Small intestine (tissue), 7 donors: ENCODE results near the gene NAP1L1. TPM values are rescaled to one million over a fixed set of nuclear protein-coding genes. Genes with fewer than 3 reads are reported as not detected.

Experiments
- DNase-seq, 2 donors: peaks; one replicate each; pipeline versions ENCODE4 v3.0.0 to v3.0.0-alpha.2; 2013
- FAIRE-seq: peaks from 2 replicates; lab custom pipeline; 2012; peaks lifted over from hg19 to GRCh38; lab: Jason Lieb, UNC
- H3K27ac ChIP-seq, 3 donors: one replicate each; pipeline ENCODE4 v1.5.1; 2013; ENCODE audit warnings: low read length in 2 of 3, mild to moderate bottlenecking in 2 of 3, control low read depth in 1 of 3, inconsistent platforms in 1 of 3, low read depth in 1 of 3, moderate library complexity in 1 of 3
- H3K27me3 ChIP-seq, 3 donors: one replicate each; pipeline ENCODE4 v1.6.1; 2013; ENCODE audit warnings: low read length in 3 of 3, inconsistent platforms in 1 of 3; ENCODE audit not compliant: control insufficient read depth in 3 of 3, insufficient read depth in 3 of 3
- H3K36me3 ChIP-seq, 3 donors: one replicate each; pipeline ENCODE4 v1.6.1; 2013; ENCODE audit warnings: low read length in 3 of 3, inconsistent platforms in 1 of 3, low read depth in 1 of 3, mild to moderate bottlenecking in 1 of 3, moderate library complexity in 1 of 3; ENCODE audit not compliant: control insufficient read depth in 3 of 3, insufficient read depth in 2 of 3
- H3K4me1 ChIP-seq, 3 donors: one replicate each; pipeline ENCODE4 v1.6.1; 2013; ENCODE audit warnings: low read length in 2 of 3, inconsistent platforms in 1 of 3, low read depth in 1 of 3, mild to moderate bottlenecking in 1 of 3, moderate library complexity in 1 of 3; ENCODE audit not compliant: control insufficient read depth in 3 of 3, insufficient read depth in 2 of 3
- H3K4me3 ChIP-seq, 3 donors: one replicate each; pipeline ENCODE4 v1.5.1; 2013; ENCODE audit warnings: low read length in 3 of 3, control low read depth in 1 of 3, inconsistent platforms in 1 of 3, low read depth in 1 of 3, mild to moderate bottlenecking in 1 of 3, moderate library complexity in 1 of 3
- H3K9me3 ChIP-seq, 2 donors: one replicate each; pipeline ENCODE4 v1.6.1; 2013; ENCODE audit warnings: low read depth in 1 of 2, low read length in 1 of 2; ENCODE audit not compliant: control insufficient read depth in 2 of 2, insufficient read depth in 1 of 2
- WGBS, 3 donors: extraction: QIAGEN DNeasy Blood & Tissue Kit; methylation state at CpG; one replicate each; pipeline ENCODE4 v1.1.7; 2013; 5-methylcytosine and 5-hydroxymethylcytosine counted together
- polyA plus RNA-seq, 4 donors: library from polyadenylated mRNA; stranded (reverse) in 3 of 4; unstranded in 1 of 4; fragments of 200-250 nt in 3 of 4; fragments of 120-200 nt in 1 of 4; gene quantifications; one replicate each; pipeline versions ENCODE4 v1.2.1 to v1.2.3, GENCODE V29; 2013
- donor health status: healthy with polysubstance abuse.
- donor health status: control.
- donor health status: control.
- donor health status: Bipolar disorder and iron deficiency.
- donor health status: healthy.

Gene NAP1L1
- polyA plus RNA-seq, 4 donors, result 13.0 to 292 (median 123) TPM

- H3K36me3 ChIP-seq, result no peaks in the 10 kb centered on the region
- no peak overlapping the region for H3K4me3 ChIP-seq
- H3K9me3 ChIP-seq, result no peaks in the 10 kb centered on the region
- FAIRE-seq (no peak), DNase-seq (no peak)
- peaks cover 0 to 5% (median 2%) of the 10 kb centered on the region in 3 donors for H3K27me3 ChIP-seq
- H3K4me1 ChIP-seq, result no peaks in the 10 kb centered on the region
- H3K27ac ChIP-seq, result no peak overlapping the region
- WGBS, 3 donors, result 29 to 67% (median 40%) methylated on average over 3 of the region's 3 CpGs
Observed at GRCh38 chr12:76117067-76117691, 32.7 kb upstream of the NAP1L1 start.

GRCh38 chr12:76113800-76114757 is 29.6 kb upstream of the NAP1L1 start:
- Histone ChIP-seq H3K4me1 (no peaks in the 10 kb centered on the region), H3K36me3 (no peaks in the 10 kb centered on the region), H3K27me3 (peaks cover 0 to 8% (median 2%) of the 10 kb centered on the region in 3 donors), H3K4me3 (no peak overlapping the region), H3K9me3 (no peaks in the 10 kb centered on the region), H3K27ac (no peak overlapping the region)
- DNase-seq (no peak), FAIRE-seq (no peak)
- WGBS, 3 donors, result 44 to 70% (median 49%) methylated on average over 7 of the region's 7 CpGs

GRCh38 chr12:76111209-76111749 is 26.8 kb upstream of the NAP1L1 start:
- peaks cover 0 to 14% (median 2%) of the 10 kb centered on the region in 3 donors for H3K27me3 ChIP-seq
- no peak overlapping the region for H3K4me3 ChIP-seq
- no peak for DNase-seq
- H3K36me3 ChIP-seq, result no peaks in the 10 kb centered on the region
- H3K27ac ChIP-seq, result no peak overlapping the region
- no peaks in the 10 kb centered on the region for H3K9me3 ChIP-seq
- no peaks in the 10 kb centered on the region for H3K4me1 ChIP-seq
- no CpG with 5 or more reads among the region's 1 CpG for WGBS, 3 donors
- no peak for FAIRE-seq

- WGBS, 3 donors, result 26 to 63% (median 39%) methylated on average over 4 of the region's 4 CpGs
- Histone ChIP-seq H3K4me3 (no peak overlapping the region), H3K27ac (no peak overlapping the region), H3K27me3 (peaks cover 0 to 9% (median 2%) of the 10 kb centered on the region in 3 donors), H3K36me3 (no peaks in the 10 kb centered on the region), H3K9me3 (no peaks in the 10 kb centered on the region), H3K4me1 (no peaks in the 10 kb centered on the region)
- FAIRE-seq (no peak), DNase-seq (no peak)
Observed at GRCh38 chr12:76109879-76110278, 25.4 kb upstream of the NAP1L1 start.

- Histone ChIP-seq H3K27ac (no peak overlapping the region), H3K9me3 (no peaks in the 10 kb centered on the region), H3K4me1 (no peaks in the 10 kb centered on the region), H3K27me3 (peaks cover under 1 to 10% (median 2%) of the 10 kb centered on the region in 3 donors), H3K4me3 (no peak overlapping the region), H3K36me3 (no peaks in the 10 kb centered on the region)
- FAIRE-seq (no peak), DNase-seq (no peak)
- 45 to 60% (median 54%) methylated on average over 3 of the region's 3 CpGs for WGBS, 3 donors
Observed at GRCh38 chr12:76108356-76108755, 23.9 kb upstream of the NAP1L1 start.

GRCh38 chr12:76106631-76107030 is 22.1 kb upstream of the NAP1L1 start:
- no peak overlapping the region for H3K4me3 ChIP-seq
- H3K36me3 ChIP-seq, result no peaks in the 10 kb centered on the region
- no peak overlapping the region for H3K27ac ChIP-seq
- H3K27me3 ChIP-seq, result peaks cover 0 to 19% (median 7%) of the 10 kb centered on the region in 3 donors
- DNase-seq (peak; percentile 64 to 81), FAIRE-seq (no peak)
- 14 to 37% (median 22%) methylated on average over 3 of the region's 3 CpGs for WGBS, 3 donors
- H3K9me3 ChIP-seq, result no peaks in the 10 kb centered on the region
- no peaks in the 10 kb centered on the region for H3K4me1 ChIP-seq

GRCh38 chr12:76103958-76104357 is 19.5 kb upstream of the NAP1L1 start:
- no peaks in the 10 kb centered on the region for H3K4me1 ChIP-seq
- H3K4me3 ChIP-seq, result no peak overlapping the region
- H3K27ac ChIP-seq, result no peak overlapping the region
- WGBS, 3 donors, result 94 to 100% (median 97%) methylated on average over 1 of the region's 1 CpG
- DNase-seq, result no peak
- H3K36me3 ChIP-seq, result no peaks in the 10 kb centered on the region
- peaks cover 0 to 20% (median 8%) of the 10 kb centered on the region in 3 donors for H3K27me3 ChIP-seq
- FAIRE-seq, result no peak
- H3K9me3 ChIP-seq, result no peaks in the 10 kb centered on the region

- no peaks in the 10 kb centered on the region for H3K9me3 ChIP-seq
- no peaks in the 10 kb centered on the region for H3K36me3 ChIP-seq
- FAIRE-seq (no peak), DNase-seq (no peak)
- 73 to 83% (median 78%) methylated on average over 1 of the region's 1 CpG for WGBS, 3 donors
- no peak overlapping the region for H3K4me3 ChIP-seq
- peaks cover 0 to 14% (median 8%) of the 10 kb centered on the region in 3 donors for H3K27me3 ChIP-seq
- no peak overlapping the region for H3K27ac ChIP-seq
- no peaks in the 10 kb centered on the region for H3K4me1 ChIP-seq
Observed at GRCh38 chr12:76101739-76102385, 17.4 kb upstream of the NAP1L1 start.
